Gastrocnemius medialis (tissue), 4 donors: ENCODE results near the gene RTN4RL1.

ENCODE experiments used
- CTCF ChIP-seq, 5 experiments: fragments of 450-650 bp in 3 of 5; fragments of 200-600 bp in 2 of 5; sonication (generic) in 2 of 5; IDR thresholded peaks in 4 of 5; conservative IDR thresholded peaks in 1 of 5; 1 replicate in 4 of 5; 2 replicates in 1 of 5; pipeline ENCODE4 v1.5.1; 2016 to 2019; ENCODE audit warnings: antibody characterized with exemption in 5 of 5, mild to moderate bottlenecking in 3 of 5, moderate library complexity in 3 of 5
- POLR2A ChIP-seq, 2 donors: fragments of 450-650 bp; IDR thresholded peaks; one replicate each; pipeline ENCODE4 v1.6.1; 2017; ENCODE audit warnings: antibody characterized with exemption in 2 of 2, mild to moderate bottlenecking in 2 of 2, moderate library complexity in 2 of 2

GRCh38 chr17:1949754-1950153 is 75.4 kb downstream of the RTN4RL1 start:
- TF ChIP-seq POLR2A (IDR thresholded peaks at IDR 0.05) = no peak
- TF ChIP-seq CTCF (IDR thresholded peaks at IDR 0.05 in 4 of 5, conservative IDR thresholded peaks at IDR 0.05 in 1 of 5) = no peak
